ENCODE measurements around the gene ZNF319. TPM values are rescaled to one million over a fixed set of nuclear protein-coding genes. Genes with fewer than 3 reads are reported as not detected.

The ZNF319 gene
- polyA plus RNA-seq, 1 donor = 8.3 TPM

GRCh38 chr16:57956270-57956808 lies 44.1 kb downstream of the ZNF319 start:
- DNase-seq = no peak

GRCh38 chr16:57955572-57956188 lies 44.8 kb downstream of the ZNF319 start:
- DNase-seq = no peak

- DNase-seq = no peak
Measured at GRCh38 chr16:57953857-57954256, 46.6 kb downstream of the ZNF319 start.

GRCh38 chr16:57952909-57953308 lies 47.6 kb downstream of the ZNF319 start:
- DNase-seq = no peak

GRCh38 chr16:57951204-57951960 lies 49.1 kb downstream of the ZNF319 start:
- DNase-seq = no peak

- no peak for DNase-seq
Measured at GRCh38 chr16:57950382-57950781, 50.1 kb downstream of the ZNF319 start.

- no peak for DNase-seq
Measured at GRCh38 chr16:57949595-57950238, 50.8 kb downstream of the ZNF319 start.

GRCh38 chr16:57949013-57949412 lies 51.5 kb downstream of the ZNF319 start:
- DNase-seq = no peak

- DNase-seq = no peak
Measured at GRCh38 chr16:57948027-57948426, 52.4 kb downstream of the ZNF319 start.

GRCh38 chr16:57947261-57947660 lies 53.2 kb downstream of the ZNF319 start:
- DNase-seq = no peak

- DNase-seq = no peak
Measured at GRCh38 chr16:57946181-57946801, 54.2 kb downstream of the ZNF319 start.

- no peak for DNase-seq
Measured at GRCh38 chr16:57945740-57946138, 54.7 kb downstream of the ZNF319 start.

GRCh38 chr16:57944970-57945739 lies 55.3 kb downstream of the ZNF319 start:
- DNase-seq = peak; percentile 46

Other genes starting within 250 kb of the ZNF319 start
- gene KIFC3, start 198.2 kb downstream of the ZNF319 start, polyA plus RNA-seq (ENCODE audit: insufficient read length) = 55.0 TPM
- gene CNGB1, start 29.5 kb downstream of the ZNF319 start, polyA plus RNA-seq (ENCODE audit: insufficient read length) = 0.02 TPM
- 23.8 TPM for gene USB1, start 735 bp upstream of the ZNF319 start, polyA plus RNA-seq (ENCODE audit: insufficient read length)
- 12.1 TPM for gene MMP15, start 25.1 kb upstream of the ZNF319 start, polyA plus RNA-seq (ENCODE audit: insufficient read length)
- 69.0 TPM for gene CFAP20, start 128.7 kb upstream of the ZNF319 start, polyA plus RNA-seq (ENCODE audit: insufficient read length)
- 80.1 TPM for gene CSNK2A2, start 197.4 kb upstream of the ZNF319 start, polyA plus RNA-seq (ENCODE audit: insufficient read length)

All from left kidney (tissue), 2 donors.